H1 (cell line): ENCODE results near the gene RASL10A. TPM values are rescaled to one million over a fixed set of nuclear protein-coding genes. Genes with fewer than 3 reads are reported as not detected.

Experiments
- CHD2 ChIP-seq: IDR thresholded peaks from 2 replicates; pipeline ENCODE4 v1.6.1; 2012; ENCODE audit warnings: low read length, improper control_type of control experiment
- HDAC6 ChIP-seq: IDR thresholded peaks from one replicate; pipeline ENCODE4 v1.7.1; 2012; ENCODE audit warnings: low read depth, mild to moderate bottlenecking, inconsistent platforms, low read length, moderate library complexity
- KDM5A ChIP-seq: fragments of 200-600 bp; IDR thresholded peaks from 2 replicates; pipeline ENCODE4 v1.7.1; 2012; ENCODE audit warnings: mild to moderate bottlenecking, low read length, inconsistent platforms, mixed read lengths
- SUZ12 ChIP-seq: fragments of 200-600 bp; sonication (generic); IDR thresholded peaks from 2 replicates; pipeline ENCODE4 v1.6.1; 2012; ENCODE audit warnings: mild to moderate bottlenecking, inconsistent platforms, low read length, moderate library complexity, mixed read lengths
- USF2 ChIP-seq: IDR thresholded peaks from 2 replicates; pipeline ENCODE4 v1.6.1; 2011; ENCODE audit warnings: low read length, improper control_type of control experiment
- ZNF274 ChIP-seq: IDR thresholded peaks from 2 replicates; pipeline ENCODE4 v1.7.0; 2012; ENCODE audit warnings: low read length, borderline replicate concordance; ENCODE audit errors: extremely low read depth
- polyA plus RNA-seq, 7 experiments: library from polyadenylated mRNA; depleted of rRNA in 3 of 7; stranded (reverse) in 5 of 7; unstranded in 2 of 7; fragments of >200 nt in 5 of 7; fragments of 200-250 nt in 2 of 7; gene quantifications; 1 replicate in 5 of 7; 2 replicates in 1 of 7; 4 replicates in 1 of 7; pipeline versions ENCODE4 v1.2.1 to v1.2.3, GENCODE V29; 2011 to 2013; ENCODE audit warnings: missing spikeins in 2 of 7, mixed read lengths in 2 of 7
- total RNA-seq: library from RNA; stranded (reverse); fragmentation: NEBNext Ultra II Directional; extraction: Animal tissue kit (Norgen Biotek cat#: 25700); gene quantifications from 2 replicates; pipeline ENCODE4 v1.2.1, GENCODE V29; 2021

RASL10A gene
- total and polyA plus RNA-seq, 2 of the 8 experiments (the other 6 are each of a cell fraction or from before 2014, with no cell fraction given) = 1.1 to 1.5 TPM

- no peak for TF ChIP-seq KDM5A
- no peak for TF ChIP-seq USF2
- TF ChIP-seq SUZ12 = no peak
- TF ChIP-seq CHD2 = no peak
- no peak for TF ChIP-seq HDAC6
- TF ChIP-seq ZNF274 = no peak
Observed at GRCh38 chr22:29328566-29329500, 13.3 kb upstream of the RASL10A start (continued).
